Esophagus muscularis mucosa (tissue), 4 donors: ENCODE data around the gene MIOX. TPM values are rescaled to one million over a fixed set of nuclear protein-coding genes. Genes with fewer than 3 reads are reported as not detected.

Experiments used
- DNase-seq: peaks from one replicate; pipeline ENCODE4 v3.0.0-alpha.2; 2017; ENCODE audit errors: extremely low spot score
- H3K27ac ChIP-seq, 4 donors: fragments of 200-600 bp; sonication (generic); replicated peaks in 1 of 4; 1 replicate in 3 of 4; 2 replicates in 1 of 4; pipeline ENCODE4 v1.5.1; 2016 to 2019; ENCODE audit warnings: mild to moderate bottlenecking in 1 of 4
- H3K27me3 ChIP-seq, 4 donors: fragments of 200-600 bp; sonication (generic); one replicate each; pipeline versions ENCODE4 v1.5.1 to v1.6.0; 2016 to 2019
- H3K36me3 ChIP-seq, 4 donors: fragments of 200-600 bp; sonication (generic); one replicate each; pipeline ENCODE4 v1.5.1; 2016 to 2019
- H3K4me1 ChIP-seq, 4 donors: fragments of 200-600 bp; sonication (generic); one replicate each; pipeline ENCODE4 v1.5.1; 2016 to 2019
- H3K4me3 ChIP-seq, 4 donors: fragments of 200-600 bp; sonication (generic); 1 replicate in 2 of 4; 2 replicates in 2 of 4; pipeline ENCODE4 v1.5.1; 2016 to 2019; ENCODE audit warnings: mild to moderate bottlenecking in 4 of 4, moderate library complexity in 1 of 4
- H3K9me3 ChIP-seq, 4 donors: fragments of 200-600 bp; sonication (generic); 1 replicate in 3 of 4; 2 replicates in 1 of 4; pipeline ENCODE4 v1.5.1; 2016 to 2019
- CTCF ChIP-seq, 3 experiments: fragments of 200-600 bp in 2 of 3; fragments of 450-650 bp in 1 of 3; sonication (generic) in 2 of 3; IDR thresholded peaks; one replicate each; pipeline ENCODE4 v1.5.1; 2017 to 2019; ENCODE audit warnings: antibody characterized with exemption in 3 of 3, mild to moderate bottlenecking in 2 of 3, moderate library complexity in 1 of 3
- EP300 ChIP-seq: sonication (generic); formaldehyde crosslinking; IDR thresholded peaks from one replicate; pipeline ENCODE4 v1.6.1; 2017; ENCODE audit warnings: antibody characterized with exemption
- POLR2A ChIP-seq: fragments of 450-650 bp; IDR thresholded peaks from one replicate; pipeline ENCODE4 v1.6.1; 2017; ENCODE audit warnings: antibody characterized with exemption, moderate library complexity, mild to moderate bottlenecking, low read depth
- POLR2AphosphoS5 ChIP-seq, 2 donors: sonication (generic); formaldehyde crosslinking; IDR thresholded peaks; one replicate each; pipeline ENCODE4 v1.6.1; 2017; ENCODE audit warnings: antibody characterized with exemption in 2 of 2
- WGBS: methylation state at CpG from one replicate; pipeline ENCODE4 v1.1.5; 2018; 5-methylcytosine and 5-hydroxymethylcytosine counted together
- intact Hi-C: fragments of 100-400 bp; cut with DNase I; formaldehyde crosslinking; loops from one replicate; pipeline ENCODE4 v1.15.1; 2023
- total RNA-seq, 4 donors: library from RNA; depleted of rRNA; stranded (reverse); fragments of >200 nt; gene quantifications; one replicate each; pipeline versions ENCODE4 v1.1.0 to v1.2.1, GENCODE V29; 2016

Gene MIOX
- total RNA-seq, 4 donors from 2014 or later = not detected

- DNase-seq = no peak
- Histone ChIP-seq H3K9me3 (no peaks in the 10 kb centered on the region), H3K27ac (no peak overlapping the region), H3K36me3 (peaks cover 39 to 48% (median 47%) of the 10 kb centered on the region in 4 donors), H3K4me3 (no peak overlapping the region), H3K27me3 (no peaks in the 10 kb centered on the region), H3K4me1 (peaks cover 48 to 56% (median 52%) of the 10 kb centered on the region in 4 donors)
- WGBS = no CpG with 5 or more reads among the region's 8 CpGs
- TF ChIP-seq CTCF (IDR thresholded peaks at IDR 0.05) (no peak), EP300 (no peak), POLR2A (no peak), POLR2AphosphoS5 (IDR thresholded peaks at IDR 0.05) (no peak)
- intact Hi-C loops = no loop called here
Measured at GRCh38 chr22:50468626-50469025, 18.0 kb upstream of the MIOX start.

DNA sequence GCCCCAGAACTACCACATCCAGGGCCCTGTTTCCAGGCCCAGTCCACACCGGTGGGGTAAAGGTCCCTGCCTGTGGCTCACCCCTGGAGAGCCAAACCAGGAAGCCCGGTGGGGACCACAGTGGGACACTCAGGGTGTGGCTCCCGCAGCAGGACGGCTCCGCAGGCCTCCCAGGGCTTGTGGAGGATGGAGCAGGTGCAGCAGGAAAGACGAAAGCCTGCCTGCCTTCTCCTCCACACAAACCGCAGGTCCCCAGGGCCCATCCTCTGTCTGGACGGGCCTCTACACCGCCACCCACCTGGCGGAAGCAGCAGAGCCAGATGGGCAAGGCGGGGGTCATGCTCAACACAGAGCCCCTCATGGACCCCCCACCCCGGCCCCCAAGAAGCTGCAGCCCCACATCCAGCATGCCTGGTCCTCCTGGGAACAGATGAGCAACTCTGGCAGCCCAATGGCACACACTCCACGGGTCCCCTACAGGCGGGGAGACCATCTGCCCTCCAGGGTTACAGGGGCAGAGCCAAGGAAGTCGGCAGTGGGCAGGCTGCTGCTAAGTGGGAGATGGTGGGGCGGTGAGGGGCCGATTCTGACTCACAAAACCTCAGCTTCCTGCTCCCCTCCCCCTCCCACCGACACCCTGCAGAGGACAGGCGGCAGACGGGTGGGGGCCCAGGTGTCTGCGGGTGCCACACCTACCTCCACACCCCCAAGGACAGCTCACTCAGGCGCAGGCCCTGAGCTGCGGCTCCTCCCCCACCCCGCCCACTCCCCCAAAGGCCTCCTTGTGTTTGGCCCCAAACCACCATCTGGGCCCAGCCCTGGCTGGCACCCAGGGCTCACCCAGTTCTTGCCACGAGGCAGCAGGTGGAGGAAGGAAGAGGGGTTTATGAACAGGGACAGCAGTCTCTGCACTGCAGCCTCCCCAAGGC is 17.0 kb upstream of the MIOX start:
- DNase-seq = no peak
- H3K36me3 ChIP-seq = peaks cover 29 to 38% (median 37%) of the 10 kb centered on the region in 4 donors
- H3K27me3 ChIP-seq = no peaks in the 10 kb centered on the region
- intact Hi-C loops = loop anchor here (5.0 to 10.0 kb wide), 2 partner anchors 38 to 225 kb away; partner anchors contain the start of genes LMF2, NCAPH2 and TUBGCP6
- H3K9me3 ChIP-seq = no peaks in the 10 kb centered on the region
- TF ChIP-seq POLR2AphosphoS5 (IDR thresholded peaks at IDR 0.05) = no peak
- no peak for TF ChIP-seq EP300
- no peak for TF ChIP-seq CTCF (IDR thresholded peaks at IDR 0.05)
- no peak for TF ChIP-seq POLR2A
- H3K4me3 ChIP-seq = no peak overlapping the region
- WGBS = 76% methylated on average over 9 of the region's 25 CpGs
- H3K4me1 ChIP-seq = peaks cover 52 to 62% (median 58%) of the 10 kb centered on the region in 4 donors
- no peak overlapping the region for H3K27ac ChIP-seq

DNA sequence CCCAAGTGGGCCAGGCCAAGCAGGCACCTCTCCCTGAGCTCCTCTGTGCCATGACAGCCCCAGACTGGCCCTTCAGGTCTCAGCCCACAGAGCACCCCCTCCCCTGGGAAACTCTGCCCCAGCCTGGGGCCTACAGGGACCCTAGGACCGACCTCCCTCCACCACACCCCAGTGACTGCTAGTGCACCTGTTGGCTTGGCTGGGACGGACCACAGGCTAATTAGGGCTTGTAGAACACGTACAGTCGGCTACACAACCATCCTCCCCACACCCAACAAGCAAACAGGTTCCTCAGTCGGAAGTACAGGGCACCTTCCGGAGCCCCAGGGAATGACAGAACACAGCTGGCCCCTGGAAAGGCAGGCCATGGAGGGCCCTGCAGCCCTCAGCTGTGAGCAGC is 16.2 kb upstream of the MIOX start:
- peaks cover 21 to 30% (median 29%) of the 10 kb centered on the region in 4 donors for H3K36me3 ChIP-seq
- TF ChIP-seq EP300 (no peak), POLR2AphosphoS5 (IDR thresholded peaks at IDR 0.05) (no peak), CTCF (IDR thresholded peaks at IDR 0.05) (no peak), POLR2A (no peak)
- intact Hi-C loops = loop anchor here (5.0 to 10.0 kb wide), 2 partner anchors 37 to 226 kb away; partner anchors contain the start of genes LMF2, NCAPH2 and TUBGCP6
- H3K4me1 ChIP-seq = peaks cover 55 to 67% (median 63%) of the 10 kb centered on the region in 4 donors
- H3K27ac ChIP-seq = no peak overlapping the region
- no peaks in the 10 kb centered on the region for H3K9me3 ChIP-seq
- WGBS = 100% methylated on average over 1 of the region's 6 CpGs
- H3K27me3 ChIP-seq = no peaks in the 10 kb centered on the region
- no peak overlapping the region for H3K4me3 ChIP-seq
- DNase-seq = no peak

GRCh38 chr22:50471197-50471847 is 15.3 kb upstream of the MIOX start:
- TF ChIP-seq POLR2A (no peak), EP300 (no peak), POLR2AphosphoS5 (IDR thresholded peaks at IDR 0.05) (no peak), CTCF (IDR thresholded peaks at IDR 0.05) (no peak)
- DNase-seq = no peak
- intact Hi-C loops = loop anchor here (5.0 to 10.0 kb wide), 2 partner anchors 36 to 227 kb away; partner anchors contain the start of genes LMF2, NCAPH2 and TUBGCP6
- 76% methylated on average over 17 of the region's 21 CpGs for WGBS
- no peak overlapping the region for H3K27ac ChIP-seq
- H3K36me3 ChIP-seq = peaks cover 12 to 21% (median 20%) of the 10 kb centered on the region in 4 donors
- peaks cover 56 to 69% (median 66%) of the 10 kb centered on the region in 4 donors for H3K4me1 ChIP-seq
- no peak overlapping the region for H3K4me3 ChIP-seq
- no peaks in the 10 kb centered on the region for H3K9me3 ChIP-seq
- H3K27me3 ChIP-seq = no peaks in the 10 kb centered on the region
